T-helper 22 cell (primary cell): ENCODE data around the gene AKT1.
"Not testable (repeated sequence)": the region's sequence is repeated elsewhere in the genome, so short reads cannot be mapped to it uniquely, and the experiment has no call there.

ENCODE experiments used
- DNase-seq: peaks from one replicate; pipeline ENCODE4 v3.0.0-alpha.2; 2020; ENCODE audit warnings: low read depth

The AKT1 gene

DNA sequence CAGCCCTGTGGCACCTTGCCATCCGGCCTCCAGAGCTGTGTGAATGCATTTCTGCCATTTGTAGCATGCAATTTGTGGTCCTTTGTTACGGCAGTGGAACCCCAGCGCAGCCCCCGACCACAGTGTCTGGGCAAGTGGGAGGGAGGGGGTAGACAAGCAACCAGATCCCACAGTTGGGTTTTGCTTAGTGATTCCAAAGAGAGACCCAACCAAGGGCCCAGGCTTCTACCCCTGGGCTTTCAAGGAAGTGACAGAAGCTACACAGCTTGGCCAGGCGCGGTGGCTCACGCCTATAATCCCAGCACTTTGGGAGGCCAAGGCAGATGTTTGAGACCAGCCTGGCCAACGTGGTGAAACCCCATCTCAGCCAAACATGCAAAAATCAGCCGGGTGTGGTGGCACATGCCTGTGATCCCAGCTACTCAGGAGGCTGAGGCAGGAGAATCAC, 23.2 kb upstream of the AKT1 start:
- DNase-seq: no peak

- no peak for DNase-seq
Observed at GRCh38 chr14:104817930-104818713, 22.6 kb upstream of the AKT1 start.

- no peak for DNase-seq
Observed at GRCh38 chr14:104816616-104816884, 21.0 kb upstream of the AKT1 start.

- DNase-seq: not testable (repeated sequence)
Observed at GRCh38 chr14:104814701-104815100, 19.2 kb upstream of the AKT1 start.

GRCh38 chr14:104813286-104813685, 17.7 kb upstream of the AKT1 start:
- no peak for DNase-seq

DNA sequence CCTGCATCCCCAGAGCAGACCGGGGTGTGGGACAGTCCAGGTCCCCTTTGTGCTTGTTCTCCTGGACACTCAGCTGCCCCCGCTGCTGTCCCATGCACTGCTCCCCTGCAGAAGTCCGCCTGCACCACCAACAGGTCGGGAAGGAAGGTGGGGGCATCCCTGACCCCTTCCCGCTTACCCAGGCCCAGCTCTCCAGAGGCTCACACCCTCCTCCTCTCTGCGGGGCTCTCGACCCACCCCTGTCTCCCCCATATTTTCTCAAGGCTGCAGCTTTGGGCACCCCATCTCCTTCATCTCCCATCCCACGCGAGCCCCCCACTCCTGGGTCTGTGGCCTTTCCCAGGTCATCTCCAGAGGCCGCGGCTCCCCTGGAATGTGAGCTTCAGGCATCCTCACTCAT, 14.8 kb upstream of the AKT1 start:
- no peak for DNase-seq

DNA sequence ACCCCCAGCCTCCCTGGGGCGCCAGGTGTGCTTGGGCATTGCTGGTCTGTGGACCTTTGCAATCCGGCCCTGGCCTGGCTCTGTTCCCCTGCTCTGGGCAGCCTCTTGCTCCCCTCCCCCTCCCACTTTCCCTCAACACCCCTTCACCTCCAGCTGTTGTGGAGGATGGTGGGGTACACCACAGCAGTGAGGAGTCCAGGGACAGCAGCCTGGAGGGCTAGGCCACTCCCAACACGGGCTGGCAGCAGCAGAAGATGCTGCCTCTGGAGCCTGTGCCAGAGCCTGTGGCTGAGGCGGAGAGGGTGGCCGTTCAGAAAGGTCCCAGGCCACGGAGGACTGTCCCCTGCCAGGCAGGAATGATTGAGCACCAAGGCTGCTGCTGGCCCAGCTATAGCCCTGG, 12.9 kb upstream of the AKT1 start:
- no peak for DNase-seq

GRCh38 chr14:104806625-104807465, 11.3 kb upstream of the AKT1 start:
- no peak for DNase-seq

DNA sequence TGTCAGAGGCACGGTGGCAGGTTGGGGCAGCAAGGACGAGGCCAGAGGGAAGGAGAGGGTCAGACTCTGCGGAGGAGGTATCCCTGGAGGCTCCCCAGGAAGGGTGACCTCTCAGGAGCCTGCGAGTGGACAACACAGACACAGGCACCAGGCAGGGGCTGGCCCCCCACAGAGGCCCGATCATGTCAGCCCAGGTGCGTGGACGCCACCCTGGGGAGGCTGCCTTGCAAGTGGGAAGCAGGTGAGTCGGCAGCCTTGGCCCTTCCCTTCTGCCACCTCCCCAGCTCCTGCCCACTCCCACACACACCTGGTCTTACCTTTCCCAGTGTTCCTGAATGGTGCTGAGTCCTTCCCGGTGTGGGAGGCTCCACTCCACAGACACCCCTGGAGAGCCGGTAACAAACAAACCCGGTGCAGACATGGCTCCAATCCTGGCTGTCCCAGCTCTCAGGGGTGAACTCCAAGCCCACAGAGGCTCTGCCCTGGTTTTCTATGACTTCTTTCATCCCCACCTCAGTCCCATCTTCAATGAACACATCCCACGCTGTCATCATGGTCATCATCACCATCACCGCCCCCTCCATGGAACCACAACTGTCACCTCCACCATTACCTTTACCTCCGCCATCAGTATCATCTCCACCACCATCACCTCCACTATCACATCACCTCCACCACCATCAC, 10.5 kb upstream of the AKT1 start:
- DNase-seq: no peak

GRCh38 chr14:104805326-104805678, 9.8 kb upstream of the AKT1 start:
- DNase-seq: no peak

GRCh38 chr14:104804481-104805325, 9.2 kb upstream of the AKT1 start:
- no peak for DNase-seq

GRCh38 chr14:104803912-104804410, 8.4 kb upstream of the AKT1 start:
- DNase-seq: no peak

- DNase-seq: no peak
Observed at GRCh38 chr14:104803280-104803911, 7.8 kb upstream of the AKT1 start.

DNA sequence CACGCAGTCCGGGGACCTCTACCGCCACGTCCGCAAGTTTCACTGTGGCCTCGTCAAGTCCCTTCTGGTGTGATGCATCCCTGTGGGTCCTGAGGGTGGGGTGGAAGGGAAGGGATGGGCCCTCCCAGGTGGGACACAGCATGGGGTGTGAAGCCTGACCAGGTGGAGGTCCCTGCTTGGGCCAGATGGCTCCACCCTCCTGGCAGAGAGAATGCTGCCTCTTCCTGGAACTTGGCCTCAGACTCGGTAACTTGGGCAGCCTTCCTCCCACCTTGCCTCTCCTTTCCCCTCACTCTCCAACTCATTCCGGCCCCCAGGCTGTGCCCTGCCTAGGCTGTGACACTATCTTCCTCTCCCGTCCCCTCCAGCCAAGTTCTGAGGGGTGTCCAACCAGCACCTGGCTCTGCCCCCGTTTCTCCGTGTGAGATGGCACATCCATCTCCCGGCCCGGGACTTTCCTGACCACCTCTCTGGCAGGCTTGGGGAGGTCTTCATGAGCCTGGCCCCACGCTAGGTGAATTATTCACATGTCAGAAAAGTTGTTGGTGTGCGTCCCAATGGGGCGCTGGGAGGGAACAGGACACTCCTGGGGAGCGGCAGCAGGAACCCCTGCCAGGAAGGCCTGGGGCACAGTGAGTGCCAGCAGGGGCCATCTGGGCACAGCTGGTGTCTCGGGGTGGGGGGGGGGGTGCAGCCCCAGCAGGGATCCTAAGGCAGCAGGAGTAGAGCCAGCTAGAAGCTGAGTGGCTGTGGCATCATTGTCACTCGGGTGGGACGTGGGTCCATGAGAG, 7.0 kb upstream of the AKT1 start:
- DNase-seq: no peak

DNA sequence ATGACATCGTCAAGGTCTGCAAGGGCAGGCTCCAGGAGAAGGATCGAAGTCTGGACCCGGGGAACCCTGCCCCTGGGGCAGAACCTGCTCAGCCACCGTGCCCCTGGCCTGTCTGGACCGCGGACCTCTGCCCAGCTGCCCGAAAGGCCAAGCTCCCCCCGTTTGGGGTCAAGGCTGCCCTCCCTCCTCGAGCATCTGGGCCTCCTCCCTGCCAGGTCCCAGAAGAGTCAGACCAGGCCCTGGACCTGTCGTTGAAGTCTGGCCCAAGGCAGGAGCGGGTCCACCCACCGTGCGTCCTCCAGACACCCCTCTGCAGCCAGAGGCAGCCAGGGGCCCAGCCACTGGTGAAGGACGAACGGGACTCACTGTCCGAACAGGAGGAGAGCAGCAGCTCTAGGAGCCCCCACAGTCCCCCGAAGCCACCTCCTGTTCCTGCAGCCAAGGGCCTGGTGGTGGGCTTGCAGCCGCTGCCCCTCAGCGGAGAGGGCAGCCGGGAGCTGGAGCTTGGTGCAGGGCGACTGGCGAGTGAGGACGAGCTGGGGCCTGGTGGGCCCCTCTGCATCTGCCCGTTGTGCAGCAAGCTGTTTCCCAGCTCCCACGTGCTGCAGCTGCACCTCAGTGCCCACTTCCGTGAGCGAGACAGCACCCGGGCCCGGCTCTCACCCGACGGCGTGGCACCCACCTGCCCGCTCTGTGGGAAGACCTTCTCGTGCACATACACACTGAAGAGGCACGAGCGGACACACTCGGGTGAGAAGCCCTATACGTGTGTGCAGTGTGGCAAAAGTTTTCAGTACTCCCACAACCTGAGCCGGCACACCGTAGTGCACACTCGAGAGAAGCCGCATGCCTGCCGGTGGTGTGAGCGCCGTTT, 6.2 kb upstream of the AKT1 start:
- DNase-seq: no peak

- DNase-seq: peak; percentile 64
Observed at GRCh38 chr14:104800771-104801519, 5.4 kb upstream of the AKT1 start, which contains the start of gene ZBTB42. TSS of gene ZBTB42 (plus strand) at chr14:104801101. CDS start at chr14:104801198, 97 bp downstream.

DNA sequence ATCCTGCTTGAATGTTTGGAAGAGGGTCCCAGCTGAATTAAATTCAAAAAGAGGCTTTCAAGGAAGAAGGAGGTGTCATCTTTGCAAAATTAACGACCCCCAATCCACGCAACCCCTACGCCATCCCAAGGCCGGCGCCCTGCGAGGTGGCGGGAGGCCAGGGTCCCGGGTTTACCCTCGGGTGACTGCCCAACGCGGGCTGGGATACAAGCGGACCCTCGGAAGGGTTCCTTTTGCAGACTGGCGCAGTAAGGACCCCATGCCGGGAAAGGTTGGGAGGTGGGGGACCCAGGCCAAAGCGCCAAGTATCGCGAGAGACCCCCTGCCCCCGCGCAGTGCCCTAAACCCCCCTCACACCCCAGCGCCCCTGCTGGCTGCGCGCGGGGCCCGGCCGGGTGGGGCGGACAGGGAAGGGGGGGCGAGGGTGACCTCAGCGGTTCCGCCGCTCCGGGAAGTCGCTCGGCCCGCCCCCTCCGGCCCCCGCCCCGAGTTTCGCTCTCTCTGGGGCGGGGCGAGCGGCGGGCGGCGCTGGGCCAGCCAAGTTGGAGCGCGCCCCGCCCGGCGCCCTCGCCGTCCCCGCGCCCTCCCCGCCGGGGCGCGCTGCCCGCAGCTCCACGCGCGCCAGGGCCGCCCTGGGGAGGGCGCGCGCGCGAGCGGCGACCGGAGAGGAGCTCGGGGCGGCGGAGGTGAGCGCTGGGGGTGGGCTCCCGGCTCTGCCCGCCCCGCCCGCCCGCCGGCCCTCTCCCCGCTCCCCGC, 4.6 kb upstream of the AKT1 start:
- peak; percentile 75 for DNase-seq
